Measurements from ENCODE around the gene EPHA6. TPM values are rescaled to one million over a fixed set of nuclear protein-coding genes. Genes with fewer than 3 reads are reported as not detected.

Gene EPHA6
- total and polyA plus RNA-seq, 2 experiments from 2014 or later = not detected

GRCh38 chr3:97360804-97361203 lies 546.4 kb downstream of the EPHA6 start:
- no peaks in the 10 kb centered on the region for H3K9me2 ChIP-seq (ENCODE audit: insufficient read depth)
- no peaks in the 10 kb centered on the region for H4K20me1 ChIP-seq (ENCODE audit: insufficient read depth)
- no peak overlapping the region for H3K9ac ChIP-seq
- no peaks in the 10 kb centered on the region for H3K79me2 ChIP-seq (ENCODE audit: insufficient read depth)
- WGBS, 2 experiments (ENCODE audit: low coverage in 1 of 2, low lambda C conversion rate in 2 of 2, missing lambda C conversion rate in 2 of 2) = 29 to 34% methylated on average over 3 of the region's 3 CpGs
- H3K4me1 ChIP-seq (ENCODE audit: insufficient read depth) = no peaks in the 10 kb centered on the region
- TF ChIP-seq EZH2 (IDR thresholded peaks at IDR 0.05; ENCODE audit: insufficient read depth, poor library complexity, severe bottlenecking) = no peak
- no peak for TF ChIP-seq EZH2phosphoT487 (IDR thresholded peaks at IDR 0.05; ENCODE audit: insufficient read depth, low read depth)
- H3K27me3 ChIP-seq (replicated peaks; ENCODE audit: insufficient read depth) = no peaks in the 10 kb centered on the region
- no peak overlapping the region for H3K4me2 ChIP-seq (ENCODE audit: unreplicated experiment)
- no peak overlapping the region for H3K27ac ChIP-seq
- no peak overlapping the region for H2AFZ ChIP-seq
- DNase-seq = no peak
- in situ Hi-C loops (cut with MboI) = no loop called here
- no peaks in the 10 kb centered on the region for H3K9me3 ChIP-seq (ENCODE audit: low read depth)
- H3F3A ChIP-seq (ENCODE audit: insufficient read depth) = no peaks in the 10 kb centered on the region
- no peaks in the 10 kb centered on the region for H3K36me3 ChIP-seq (ENCODE audit: low read depth)
- no peak overlapping the region for H3K4me3 ChIP-seq

- Histone ChIP-seq H2AFZ (no peak overlapping the region), H3K36me3 (ENCODE audit: low read depth) (no peaks in the 10 kb centered on the region), H4K20me1 (ENCODE audit: insufficient read depth) (no peaks in the 10 kb centered on the region), H3K9me2 (ENCODE audit: insufficient read depth) (no peaks in the 10 kb centered on the region), H3F3A (ENCODE audit: insufficient read depth) (no peaks in the 10 kb centered on the region), H3K79me2 (ENCODE audit: insufficient read depth) (no peaks in the 10 kb centered on the region), H3K9me3 (ENCODE audit: low read depth) (no peaks in the 10 kb centered on the region), H3K27ac (no peak overlapping the region), H3K4me3 (no peak overlapping the region), H3K9ac (no peak overlapping the region), H3K27me3 (replicated peaks; ENCODE audit: insufficient read depth) (no peaks in the 10 kb centered on the region), H3K4me2 (ENCODE audit: unreplicated experiment) (no peak overlapping the region), H3K4me1 (ENCODE audit: insufficient read depth) (no peaks in the 10 kb centered on the region)
- no peak for DNase-seq
- TF ChIP-seq EZH2 (IDR thresholded peaks at IDR 0.05; ENCODE audit: insufficient read depth, poor library complexity, severe bottlenecking) (no peak), EZH2phosphoT487 (IDR thresholded peaks at IDR 0.05; ENCODE audit: insufficient read depth, low read depth) (no peak)
- in situ Hi-C loops (cut with MboI) = no loop called here
Observed at GRCh38 chr3:97384583-97384982, 570.2 kb downstream of the EPHA6 start.

- TF ChIP-seq EZH2 (IDR thresholded peaks at IDR 0.05; ENCODE audit: insufficient read depth, poor library complexity, severe bottlenecking) = no peak
- no peak for TF ChIP-seq EZH2phosphoT487 (IDR thresholded peaks at IDR 0.05; ENCODE audit: insufficient read depth, low read depth)
- H3K36me3 ChIP-seq (ENCODE audit: low read depth) = no peaks in the 10 kb centered on the region
- no peak overlapping the region for H3K27ac ChIP-seq
- H3K4me2 ChIP-seq (ENCODE audit: unreplicated experiment) = no peak overlapping the region
- no peaks in the 10 kb centered on the region for H4K20me1 ChIP-seq (ENCODE audit: insufficient read depth)
- 0% methylated on average over 1 of the region's 1 CpG for WGBS, 2 experiments (ENCODE audit: low coverage in 1 of 2, low lambda C conversion rate in 2 of 2, missing lambda C conversion rate in 2 of 2)
- no peak overlapping the region for H2AFZ ChIP-seq
- in situ Hi-C loops (cut with MboI) = no loop called here
- no peaks in the 10 kb centered on the region for H3K9me3 ChIP-seq (ENCODE audit: low read depth)
- H3K9me2 ChIP-seq (ENCODE audit: insufficient read depth) = no peaks in the 10 kb centered on the region
- H3F3A ChIP-seq (ENCODE audit: insufficient read depth) = no peaks in the 10 kb centered on the region
- H3K27me3 ChIP-seq (replicated peaks; ENCODE audit: insufficient read depth) = no peaks in the 10 kb centered on the region
- H3K9ac ChIP-seq = no peak overlapping the region
- H3K79me2 ChIP-seq (ENCODE audit: insufficient read depth) = no peaks in the 10 kb centered on the region
- no peak overlapping the region for H3K4me3 ChIP-seq
- H3K4me1 ChIP-seq (ENCODE audit: insufficient read depth) = no peaks in the 10 kb centered on the region
- no peak for DNase-seq
Observed at GRCh38 chr3:97388774-97389173, 574.4 kb downstream of the EPHA6 start.

- Histone ChIP-seq H3K9me3 (ENCODE audit: low read depth) (no peaks in the 10 kb centered on the region), H3K27ac (no peak overlapping the region), H3K9ac (no peak overlapping the region), H3K27me3 (replicated peaks; ENCODE audit: insufficient read depth) (no peaks in the 10 kb centered on the region), H3K4me1 (ENCODE audit: insufficient read depth) (no peaks in the 10 kb centered on the region), H3K4me3 (no peak overlapping the region), H3F3A (ENCODE audit: insufficient read depth) (no peaks in the 10 kb centered on the region), H2AFZ (no peak overlapping the region), H3K4me2 (ENCODE audit: unreplicated experiment) (no peak overlapping the region), H4K20me1 (ENCODE audit: insufficient read depth) (no peaks in the 10 kb centered on the region), H3K36me3 (ENCODE audit: low read depth) (no peaks in the 10 kb centered on the region), H3K9me2 (ENCODE audit: insufficient read depth) (no peaks in the 10 kb centered on the region), H3K79me2 (ENCODE audit: insufficient read depth) (no peaks in the 10 kb centered on the region)
- in situ Hi-C loops (cut with MboI) = no loop called here
- no peak for DNase-seq
- TF ChIP-seq EZH2phosphoT487 (IDR thresholded peaks at IDR 0.05; ENCODE audit: insufficient read depth, low read depth) (no peak), EZH2 (IDR thresholded peaks at IDR 0.05; ENCODE audit: insufficient read depth, poor library complexity, severe bottlenecking) (no peak)
- WGBS, 2 experiments (ENCODE audit: low coverage in 1 of 2, low lambda C conversion rate in 2 of 2, missing lambda C conversion rate in 2 of 2) = 6 to 7% methylated on average over 1 of the region's 1 CpG
Observed at GRCh38 chr3:97389936-97390335, 575.5 kb downstream of the EPHA6 start.

GRCh38 chr3:97391167-97391566 lies 576.8 kb downstream of the EPHA6 start:
- no peak overlapping the region for H3K9ac ChIP-seq
- in situ Hi-C loops (cut with MboI) = no loop called here
- H2AFZ ChIP-seq = no peak overlapping the region
- H3K36me3 ChIP-seq (ENCODE audit: low read depth) = no peaks in the 10 kb centered on the region
- no peaks in the 10 kb centered on the region for H3F3A ChIP-seq (ENCODE audit: insufficient read depth)
- WGBS, 2 experiments (ENCODE audit: low coverage in 1 of 2, low lambda C conversion rate in 2 of 2, missing lambda C conversion rate in 2 of 2) = 43 to 48% methylated on average over 3 of the region's 3 CpGs
- DNase-seq = no peak
- H3K4me3 ChIP-seq = no peak overlapping the region
- H4K20me1 ChIP-seq (ENCODE audit: insufficient read depth) = no peaks in the 10 kb centered on the region
- H3K27ac ChIP-seq = no peak overlapping the region
- no peaks in the 10 kb centered on the region for H3K9me3 ChIP-seq (ENCODE audit: low read depth)
- H3K4me2 ChIP-seq (ENCODE audit: unreplicated experiment) = no peak overlapping the region
- H3K9me2 ChIP-seq (ENCODE audit: insufficient read depth) = no peaks in the 10 kb centered on the region
- H3K79me2 ChIP-seq (ENCODE audit: insufficient read depth) = no peaks in the 10 kb centered on the region
- TF ChIP-seq EZH2phosphoT487 (IDR thresholded peaks at IDR 0.05; ENCODE audit: insufficient read depth, low read depth) (no peak), EZH2 (IDR thresholded peaks at IDR 0.05; ENCODE audit: insufficient read depth, poor library complexity, severe bottlenecking) (no peak)
- no peaks in the 10 kb centered on the region for H3K27me3 ChIP-seq (replicated peaks; ENCODE audit: insufficient read depth)
- no peaks in the 10 kb centered on the region for H3K4me1 ChIP-seq (ENCODE audit: insufficient read depth)

All from GM23248 (cell line).